Effector memory CD8-positive, alpha-beta T cell (primary cell): ENCODE results near the gene KCNQ1OT1.

Experiments
- ATAC-seq: fragments of 150-1000 bp; cut with Tn5 transposase; replicated peaks from 2 replicates; pipeline ENCODE4 v1.10.0; 2021; ENCODE audit warnings: mild to moderate bottlenecking, moderate library complexity
- DNase-seq, 3 experiments: peaks; one replicate each; pipeline ENCODE4 v3.0.0; 2021
- H3K27ac Mint-ChIP-seq, 2 donors: one replicate each; pipeline ENCODE4 v1.8.0; 2022; ENCODE audit warnings: mild to moderate bottlenecking in 2 of 2, mixed read lengths in 2 of 2, moderate library complexity in 2 of 2
- H3K27me3 Mint-ChIP-seq, 2 donors: one replicate each; pipeline ENCODE4 v1.8.0; 2022; ENCODE audit warnings: mixed read lengths in 2 of 2
- H3K36me3 Mint-ChIP-seq: one replicate; pipeline ENCODE4 v1.8.0; 2022; ENCODE audit warnings: mild to moderate bottlenecking, moderate library complexity, mixed read lengths; ENCODE audit not compliant: insufficient read depth
- H3K4me1 Mint-ChIP-seq, 2 donors: one replicate each; pipeline ENCODE4 v1.8.0; 2022; ENCODE audit warnings: low read depth in 2 of 2, mixed read lengths in 2 of 2
- H3K4me3 Mint-ChIP-seq, 2 donors: one replicate each; pipeline ENCODE4 v1.8.0; 2022; ENCODE audit warnings: mild to moderate bottlenecking in 2 of 2, mixed read lengths in 2 of 2, moderate library complexity in 2 of 2
- H3K9me3 Mint-ChIP-seq, 2 donors: one replicate each; pipeline ENCODE4 v1.8.0; 2022; ENCODE audit warnings: mixed read lengths in 2 of 2

KCNQ1OT1 gene

GRCh38 chr11:2561696-2562581 lies 137.9 kb downstream of the KCNQ1OT1 start:
- H3K27me3 Mint-ChIP-seq, result no peaks in the 10 kb centered on the region
- DNase-seq (no peak), ATAC-seq (no peak)
- no peak overlapping the region for H3K4me3 Mint-ChIP-seq
- peaks cover 0 to 2% of the 10 kb centered on the region in 2 donors for H3K4me1 Mint-ChIP-seq
- peaks cover 3% of the 10 kb centered on the region for H3K36me3 Mint-ChIP-seq
- no peaks in the 10 kb centered on the region for H3K9me3 Mint-ChIP-seq
- H3K27ac Mint-ChIP-seq, result no peak overlapping the region

GRCh38 chr11:2559527-2560311 lies 140.1 kb downstream of the KCNQ1OT1 start:
- Mint-ChIP-seq H3K9me3 (no peaks in the 10 kb centered on the region), H3K27me3 (no peaks in the 10 kb centered on the region), H3K36me3 (peaks cover 3% of the 10 kb centered on the region), H3K27ac (no peak overlapping the region), H3K4me1 (peaks cover 0 to 2% of the 10 kb centered on the region in 2 donors), H3K4me3 (no peak overlapping the region)
- no peak for DNase-seq
- no peak for ATAC-seq

- Mint-ChIP-seq H3K9me3 (no peaks in the 10 kb centered on the region), H3K4me3 (no peak overlapping the region), H3K36me3 (peaks cover 3% of the 10 kb centered on the region), H3K27ac (no peak overlapping the region), H3K4me1 (peaks cover 0 to 2% of the 10 kb centered on the region in 2 donors), H3K27me3 (no peaks in the 10 kb centered on the region)
- DNase-seq, result no peak
- no peak for ATAC-seq
Measured at GRCh38 chr11:2558861-2559526, 140.8 kb downstream of the KCNQ1OT1 start.

GRCh38 chr11:2558397-2558796 lies 141.4 kb downstream of the KCNQ1OT1 start:
- Mint-ChIP-seq H3K27me3 (no peaks in the 10 kb centered on the region), H3K4me3 (no peak overlapping the region), H3K9me3 (no peaks in the 10 kb centered on the region), H3K36me3 (peaks cover 3% of the 10 kb centered on the region), H3K27ac (no peak overlapping the region), H3K4me1 (peaks cover 0 to 2% of the 10 kb centered on the region in 2 donors)
- no peak for ATAC-seq
- no peak for DNase-seq
